ENCODE data around the gene APBA1.

- TF ChIP-seq, protein P1, sequence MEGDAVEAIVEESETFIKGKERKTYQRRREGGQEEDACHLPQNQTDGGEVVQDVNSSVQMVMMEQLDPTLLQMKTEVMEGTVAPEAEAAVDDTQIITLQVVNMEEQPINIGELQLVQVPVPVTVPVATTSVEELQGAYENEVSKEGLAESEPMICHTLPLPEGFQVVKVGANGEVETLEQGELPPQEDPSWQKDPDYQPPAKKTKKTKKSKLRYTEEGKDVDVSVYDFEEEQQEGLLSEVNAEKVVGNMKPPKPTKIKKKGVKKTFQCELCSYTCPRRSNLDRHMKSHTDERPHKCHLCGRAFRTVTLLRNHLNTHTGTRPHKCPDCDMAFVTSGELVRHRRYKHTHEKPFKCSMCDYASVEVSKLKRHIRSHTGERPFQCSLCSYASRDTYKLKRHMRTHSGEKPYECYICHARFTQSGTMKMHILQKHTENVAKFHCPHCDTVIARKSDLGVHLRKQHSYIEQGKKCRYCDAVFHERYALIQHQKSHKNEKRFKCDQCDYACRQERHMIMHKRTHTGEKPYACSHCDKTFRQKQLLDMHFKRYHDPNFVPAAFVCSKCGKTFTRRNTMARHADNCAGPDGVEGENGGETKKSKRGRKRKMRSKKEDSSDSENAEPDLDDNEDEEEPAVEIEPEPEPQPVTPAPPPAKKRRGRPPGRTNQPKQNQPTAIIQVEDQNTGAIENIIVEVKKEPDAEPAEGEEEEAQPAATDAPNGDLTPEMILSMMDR (IDR thresholded peaks at IDR 0.05), result no peak
- TF ChIP-seq EZH2phosphoT487 (IDR thresholded peaks at IDR 0.05; ENCODE audit: borderline replicate concordance, low read depth) (no peak), MAX (IDR thresholded peaks at IDR 0.05; ENCODE audit: low read depth) (no peak), NFIC (IDR thresholded peaks at IDR 0.05; ENCODE audit: borderline replicate concordance) (no peak), RXRA (IDR thresholded peaks at IDR 0.05; ENCODE audit: borderline replicate concordance, low read depth) (no peak), TEAD4 (IDR thresholded peaks at IDR 0.05; ENCODE audit: borderline replicate concordance, insufficient read depth) (no peak), RCOR1 (IDR thresholded peaks at IDR 0.05; ENCODE audit: low read length) (no peak), USF1 (IDR thresholded peaks at IDR 0.05; ENCODE audit: borderline replicate concordance, low read depth) (no peak)
Measured at GRCh38 chr9:69673311-69673640, 1.1 kb upstream of the APBA1 start.
